ENCODE measurements around the gene UBL3.

Gene UBL3

GRCh38 chr13:29808264-29808663 is 42.2 kb downstream of the UBL3 start:
- no peak for DNase-seq (ENCODE audit: low spot score)

- DNase-seq (ENCODE audit: low spot score) = peak; percentile 49
Measured at GRCh38 chr13:29805994-29806979, 44.1 kb downstream of the UBL3 start.

- no peak for DNase-seq (ENCODE audit: low spot score)
Measured at GRCh38 chr13:29803221-29803620, 47.2 kb downstream of the UBL3 start.

GRCh38 chr13:29802621-29803020 is 47.8 kb downstream of the UBL3 start:
- DNase-seq (ENCODE audit: low spot score) = no peak

GRCh38 chr13:29801737-29802305 is 48.6 kb downstream of the UBL3 start:
- DNase-seq (ENCODE audit: low spot score) = no peak

- DNase-seq (ENCODE audit: low spot score) = no peak
Measured at GRCh38 chr13:29801102-29801501, 49.3 kb downstream of the UBL3 start.

DNA sequence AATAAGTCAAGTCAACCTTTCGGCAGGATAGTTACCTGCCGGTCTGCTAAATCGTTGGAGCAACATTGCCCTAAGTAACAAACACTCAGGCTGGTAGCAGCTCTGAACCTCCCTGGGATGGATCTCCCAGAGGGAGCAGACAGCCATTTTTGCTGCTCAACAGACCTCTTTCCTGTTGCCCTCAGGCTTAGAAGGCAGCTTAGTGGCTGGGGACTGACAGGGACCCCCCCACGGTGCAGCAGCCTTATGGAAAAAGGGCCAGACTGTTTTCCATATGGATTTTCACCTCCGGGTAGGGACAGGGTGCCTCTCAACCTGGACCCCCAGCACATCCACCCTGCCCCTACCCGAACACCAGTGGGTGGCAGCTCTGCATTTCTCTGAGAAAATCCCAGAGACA is 49.7 kb downstream of the UBL3 start:
- no peak for DNase-seq (ENCODE audit: low spot score)

- no peak for DNase-seq (ENCODE audit: low spot score)
Measured at GRCh38 chr13:29799041-29799440, 51.4 kb downstream of the UBL3 start.

- no peak for DNase-seq (ENCODE audit: low spot score)
Measured at GRCh38 chr13:29791997-29792780, 58.2 kb downstream of the UBL3 start.

GRCh38 chr13:29791508-29791907 is 58.9 kb downstream of the UBL3 start:
- peak; percentile 25 for DNase-seq (ENCODE audit: low spot score)

DNA sequence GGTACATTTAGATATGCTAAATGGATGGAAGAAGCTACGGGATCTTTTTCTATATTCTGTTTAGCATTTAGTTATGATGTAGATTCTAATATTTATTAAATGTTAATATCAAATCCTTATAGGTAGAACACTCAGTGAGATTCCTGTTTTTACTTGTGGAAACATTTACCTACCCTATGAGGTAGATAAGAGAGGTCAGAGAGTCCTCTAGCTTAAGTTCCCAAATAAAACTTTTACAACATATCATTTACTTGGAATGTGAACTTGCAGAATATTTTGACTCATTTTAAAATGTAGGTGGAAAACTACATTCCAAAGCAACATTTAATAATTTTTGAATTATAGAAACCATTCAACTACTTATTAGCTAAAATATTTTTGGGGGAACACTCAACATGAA is 63.7 kb downstream of the UBL3 start:
- no peak for DNase-seq (ENCODE audit: low spot score)

DNA sequence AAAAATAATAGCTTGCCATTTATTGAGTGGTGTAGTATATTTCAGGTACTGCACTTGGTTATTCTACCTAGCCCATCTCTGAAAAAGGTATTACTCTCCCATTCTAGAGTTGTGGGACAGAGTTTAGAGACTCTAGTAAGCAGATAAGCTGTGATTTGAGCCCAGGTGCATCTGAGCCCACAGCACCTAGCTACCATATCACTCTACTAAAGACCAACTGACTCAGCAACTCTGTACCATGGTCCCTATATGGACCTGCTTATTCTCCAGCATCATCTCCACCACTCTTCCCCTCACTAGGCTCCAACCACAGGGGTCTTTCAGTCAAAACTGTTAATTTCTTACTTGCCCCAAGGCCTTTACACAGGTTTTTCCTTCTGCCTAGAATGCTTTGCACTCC is 64.4 kb downstream of the UBL3 start:
- DNase-seq (ENCODE audit: low spot score) = no peak

DNA sequence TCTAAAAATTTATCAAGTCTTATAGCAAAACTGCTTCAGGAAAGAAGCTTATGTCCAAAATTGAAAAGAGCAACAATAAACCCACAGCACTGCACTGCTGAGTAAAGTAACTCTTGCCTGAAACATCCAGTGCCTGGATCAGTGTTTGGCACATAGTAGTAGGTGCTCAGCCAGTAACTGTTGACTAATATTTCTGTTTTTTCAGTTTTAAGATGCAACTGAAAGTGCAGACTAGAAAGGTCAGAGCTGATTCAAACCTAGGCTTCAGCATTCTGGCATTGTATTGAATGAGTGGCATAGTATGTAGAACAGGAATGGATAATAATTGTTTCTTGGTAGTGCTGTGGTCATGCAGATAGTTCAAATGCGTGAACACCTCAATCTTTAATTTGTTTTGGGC is 67.6 kb downstream of the UBL3 start:
- peak; percentile 53 for DNase-seq (ENCODE audit: low spot score)

DNA sequence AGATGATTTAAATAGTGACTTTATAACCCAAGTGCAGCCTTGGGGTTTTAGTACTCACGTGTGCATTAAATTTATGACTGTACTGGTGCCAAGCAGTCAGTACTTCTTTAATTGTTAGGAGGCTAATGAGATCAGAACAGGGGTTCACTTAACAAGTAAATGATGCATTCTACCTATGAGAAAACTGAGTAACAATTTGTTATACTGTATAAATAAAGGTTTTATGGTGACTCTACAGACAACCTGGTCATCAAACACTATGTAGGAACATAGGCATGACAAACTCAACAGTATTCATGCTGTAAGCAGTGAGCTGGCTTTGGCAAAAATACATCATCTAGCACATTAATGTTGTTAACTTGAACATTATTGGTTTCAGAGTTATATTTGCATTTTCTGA is 75.6 kb downstream of the UBL3 start:
- DNase-seq (ENCODE audit: low spot score) = no peak

DNA sequence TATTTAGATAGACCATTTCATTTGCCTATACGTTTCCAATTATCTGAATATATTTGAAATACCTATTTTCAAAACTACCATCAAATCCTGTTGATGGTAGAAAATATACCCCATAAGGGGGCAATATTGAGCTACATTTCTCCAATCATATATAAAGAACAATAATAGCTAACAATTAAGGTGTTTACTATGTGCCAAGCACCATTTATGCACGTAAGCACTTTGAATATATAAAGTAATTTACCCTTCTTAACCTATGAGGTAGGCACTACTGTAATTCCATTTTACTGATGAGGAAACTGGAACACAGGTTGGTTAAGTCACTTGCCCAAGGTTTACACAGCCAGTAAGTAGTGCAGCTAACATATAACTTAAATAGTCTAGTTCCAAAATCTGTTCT is 79.2 kb downstream of the UBL3 start:
- peak; percentile 25 for DNase-seq (ENCODE audit: low spot score)

GRCh38 chr13:29767006-29767405 is 83.4 kb downstream of the UBL3 start:
- no peak for DNase-seq (ENCODE audit: low spot score)

- DNase-seq (ENCODE audit: low spot score) = no peak
Measured at GRCh38 chr13:29763436-29764180, 86.8 kb downstream of the UBL3 start.

- DNase-seq (ENCODE audit: low spot score) = no peak
Measured at GRCh38 chr13:29761815-29762214, 88.6 kb downstream of the UBL3 start.

DNA sequence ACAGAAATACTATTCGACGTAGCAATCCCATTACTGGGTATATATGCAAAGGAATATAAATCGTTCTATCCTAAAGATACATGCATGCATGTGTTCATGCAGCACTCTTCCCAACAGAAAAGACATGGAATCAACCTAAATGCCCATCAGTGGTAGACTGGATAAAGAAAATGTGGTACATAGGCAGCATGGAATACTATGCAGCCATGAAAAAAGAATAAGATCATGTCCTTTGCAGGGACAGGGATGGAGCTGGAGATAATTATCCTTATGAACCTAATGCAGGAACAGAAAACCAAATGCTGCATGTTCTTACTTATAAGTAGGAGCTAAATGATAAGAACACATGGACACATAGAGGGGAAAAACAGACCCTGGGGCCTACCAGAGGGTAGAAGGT is 89.3 kb downstream of the UBL3 start:
- DNase-seq (ENCODE audit: low spot score) = no peak

DNA sequence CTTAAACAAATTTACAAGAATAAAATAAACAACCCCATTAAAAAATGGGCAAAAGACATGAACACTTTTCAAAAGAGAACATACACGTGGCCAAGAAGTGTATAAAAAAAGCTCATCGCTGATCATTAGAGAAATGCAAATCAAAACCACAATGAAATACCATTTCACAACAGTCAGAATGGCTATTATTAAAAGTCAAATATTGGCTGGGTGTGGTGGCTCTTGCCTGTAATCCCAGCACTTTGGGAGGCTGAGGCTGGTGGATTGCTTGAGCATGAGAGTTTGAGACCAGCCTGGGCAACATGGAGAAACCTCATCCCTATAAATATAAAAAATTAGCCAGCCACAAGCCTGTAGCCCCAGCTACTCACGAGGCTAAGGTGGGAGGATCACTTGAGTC is 89.9 kb downstream of the UBL3 start:
- no peak for DNase-seq (ENCODE audit: low spot score)

DNA sequence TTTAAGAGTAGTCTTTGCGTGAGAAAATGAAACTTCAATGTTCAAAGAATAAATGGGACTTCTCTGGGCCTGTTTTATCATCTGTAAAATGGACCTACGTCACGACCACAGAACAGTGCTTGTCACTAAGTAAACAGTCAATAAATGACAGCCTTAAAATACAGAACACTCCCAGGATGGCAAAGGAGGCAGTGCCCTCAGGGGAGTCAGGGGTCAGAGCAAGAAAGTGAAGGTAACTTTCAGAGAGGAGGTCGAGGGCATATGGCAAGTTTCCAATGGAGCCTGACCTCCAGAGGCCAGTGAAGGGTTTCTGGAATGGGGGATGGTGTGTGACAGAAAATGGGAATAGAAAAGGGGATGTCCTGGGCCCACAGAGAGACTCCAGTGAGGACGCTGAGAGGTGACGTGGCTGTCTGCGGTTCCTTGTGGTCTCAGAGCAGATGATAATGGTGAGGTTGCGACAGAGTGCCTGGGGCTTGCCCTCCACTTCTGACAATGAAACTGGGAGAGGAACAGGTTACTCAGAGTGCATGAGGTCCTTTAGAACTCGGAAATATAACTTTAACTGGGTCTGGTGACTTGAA is 91.8 kb downstream of the UBL3 start:
- DNase-seq (ENCODE audit: low spot score) = peak; percentile 50

- no peak for DNase-seq (ENCODE audit: low spot score)
Measured at GRCh38 chr13:29756506-29756905, 93.9 kb downstream of the UBL3 start.

Measured in activated CD4-positive, alpha-beta T cell treated with anti-CD3 and anti-CD28 coated beads, Interleukin-2, Interleukin-4, amounts not matched to agents 100 ng/mL and 50 ng/mL, durations not matched to agents 16 hours and 8 hours (primary cell).